Right hindlimb (tissue), 1 donor: Measurements from ENCODE around the gene AGBL5.
A peak's percentile ranks its signal among the peaks of the same experiment; 100 is the strongest.

ENCODE experiments used
- DNase-seq: peaks from one replicate; pipeline ENCODE4 v3.0.0-alpha.2; 2018

AGBL5 gene

GRCh38 chr2:27050996-27051901, at the start of gene AGBL5:
TSS of gene AGBL5 (plus strand) at chr2:27051668. CDS start at chr2:27052959, 1,291 bp downstream.
- DNase-seq = peak; percentile 96

- DNase-seq = no peak
Observed at GRCh38 chr2:27001950-27002349, 49.5 kb upstream of the AGBL5 start.

- no peak for DNase-seq
Observed at GRCh38 chr2:27003007-27003406, 48.5 kb upstream of the AGBL5 start.

- DNase-seq = no peak
Observed at GRCh38 chr2:27003857-27004256, 47.6 kb upstream of the AGBL5 start.

- DNase-seq = no peak
Observed at GRCh38 chr2:27006602-27007415, 44.7 kb upstream of the AGBL5 start.

GRCh38 chr2:27007416-27008374, 43.8 kb upstream of the AGBL5 start:
- DNase-seq = no peak

- DNase-seq = no peak
Observed at GRCh38 chr2:27008678-27009077, 42.8 kb upstream of the AGBL5 start.

- DNase-seq = no peak
Observed at GRCh38 chr2:27009083-27009482, 42.4 kb upstream of the AGBL5 start.

- no peak for DNase-seq
Observed at GRCh38 chr2:27009716-27010115, 41.8 kb upstream of the AGBL5 start.

- no peak for DNase-seq
Observed at GRCh38 chr2:27010139-27010538, 41.3 kb upstream of the AGBL5 start.

- DNase-seq = no peak
Observed at GRCh38 chr2:27013738-27014137, 37.7 kb upstream of the AGBL5 start.

GRCh38 chr2:27014771-27015433, 36.6 kb upstream of the AGBL5 start:
- no peak for DNase-seq

GRCh38 chr2:27016801-27017325, 34.6 kb upstream of the AGBL5 start:
- peak; percentile 50 for DNase-seq

- DNase-seq = peak; percentile 19
Observed at GRCh38 chr2:27018142-27018541, 33.3 kb upstream of the AGBL5 start.

GRCh38 chr2:27019459-27019858, 32.0 kb upstream of the AGBL5 start:
- DNase-seq = peak; percentile 12

GRCh38 chr2:27019931-27020855, 31.3 kb upstream of the AGBL5 start:
- peak; percentile 46 for DNase-seq

- peak; percentile 4 for DNase-seq
Observed at GRCh38 chr2:27021253-27022049, 30.0 kb upstream of the AGBL5 start.

- no peak for DNase-seq
Observed at GRCh38 chr2:27023740-27024139, 27.7 kb upstream of the AGBL5 start.

GRCh38 chr2:27024188-27024587, 27.3 kb upstream of the AGBL5 start:
- no peak for DNase-seq

- DNase-seq = no peak
Observed at GRCh38 chr2:27024812-27025211, 26.7 kb upstream of the AGBL5 start.
